GM12873 (cell line): Measurements from ENCODE around the gene FAF1.

Experiments used
- CTCF ChIP-seq: IDR thresholded peaks from 2 replicates; pipeline ENCODE4 v1.5.1; 2012; ENCODE audit warnings: low read depth, mild to moderate bottlenecking, moderate library complexity, low read length, control low read depth; ENCODE audit not compliant: insufficient read depth; ENCODE audit errors: missing control alignments

FAF1 gene

GRCh38 chr1:50971748-50972305 is 11.8 kb upstream of the FAF1 start:
- TF ChIP-seq CTCF, result no peak

- TF ChIP-seq CTCF, result no peak
Observed at GRCh38 chr1:50970931-50971582, 11.0 kb upstream of the FAF1 start.

- no peak for TF ChIP-seq CTCF
Observed at GRCh38 chr1:50970509-50970887, 10.4 kb upstream of the FAF1 start.

- TF ChIP-seq CTCF, result peak; percentile 26
Observed at GRCh38 chr1:50969611-50970508, 9.8 kb upstream of the FAF1 start, which contains the start of gene CDKN2C. CDKN2C (plus strand) TSS chr1:50970245; CDS start chr1:50970369, 124 bp downstream.

GRCh38 chr1:50968821-50969610 is 8.9 kb upstream of the FAF1 start:
- TF ChIP-seq CTCF, result peak; percentile 8

GRCh38 chr1:50968158-50968820 is 8.2 kb upstream of the FAF1 start:
- peak; percentile 33 for TF ChIP-seq CTCF
